Measurements from ENCODE around the gene MRPL2. TPM values are rescaled to one million over a fixed set of nuclear protein-coding genes. Genes with fewer than 3 reads are reported as not detected.

Gene MRPL2
- total RNA-seq, 1 experiment from 2014 or later = 123 TPM

- TF ChIP-seq YY1 (IDR thresholded peaks at IDR 0.05; ENCODE audit: extremely low read depth, insufficient replicate concordance, low read depth, low read length) = no peak
- TF ChIP-seq EGR1 (IDR thresholded peaks at IDR 0.05; ENCODE audit: low read depth) = no peak
- TF ChIP-seq CEBPB (IDR thresholded peaks at IDR 0.05; ENCODE audit: low read depth) = no peak
- no peak for TF ChIP-seq POLR2AphosphoS5 (IDR thresholded peaks at IDR 0.05; ENCODE audit: low read depth, low read length)
- TF ChIP-seq, protein P1, sequence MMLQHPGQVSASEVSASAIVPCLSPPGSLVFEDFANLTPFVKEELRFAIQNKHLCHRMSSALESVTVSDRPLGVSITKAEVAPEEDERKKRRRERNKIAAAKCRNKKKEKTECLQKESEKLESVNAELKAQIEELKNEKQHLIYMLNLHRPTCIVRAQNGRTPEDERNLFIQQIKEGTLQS (IDR thresholded peaks at IDR 0.05) = no peak
- TF ChIP-seq RAD21 (IDR thresholded peaks at IDR 0.05; ENCODE audit: low read depth) = no peak
- no peak for TF ChIP-seq FOSL1 (IDR thresholded peaks at IDR 0.05; ENCODE audit: low read depth)
- no peak for TF ChIP-seq ELF1 (IDR thresholded peaks at IDR 0.05; ENCODE audit: borderline replicate concordance, low read depth)
Measured at GRCh38 chr6:43095939-43096338, 36.7 kb upstream of the MRPL2 start (continued).

DNA sequence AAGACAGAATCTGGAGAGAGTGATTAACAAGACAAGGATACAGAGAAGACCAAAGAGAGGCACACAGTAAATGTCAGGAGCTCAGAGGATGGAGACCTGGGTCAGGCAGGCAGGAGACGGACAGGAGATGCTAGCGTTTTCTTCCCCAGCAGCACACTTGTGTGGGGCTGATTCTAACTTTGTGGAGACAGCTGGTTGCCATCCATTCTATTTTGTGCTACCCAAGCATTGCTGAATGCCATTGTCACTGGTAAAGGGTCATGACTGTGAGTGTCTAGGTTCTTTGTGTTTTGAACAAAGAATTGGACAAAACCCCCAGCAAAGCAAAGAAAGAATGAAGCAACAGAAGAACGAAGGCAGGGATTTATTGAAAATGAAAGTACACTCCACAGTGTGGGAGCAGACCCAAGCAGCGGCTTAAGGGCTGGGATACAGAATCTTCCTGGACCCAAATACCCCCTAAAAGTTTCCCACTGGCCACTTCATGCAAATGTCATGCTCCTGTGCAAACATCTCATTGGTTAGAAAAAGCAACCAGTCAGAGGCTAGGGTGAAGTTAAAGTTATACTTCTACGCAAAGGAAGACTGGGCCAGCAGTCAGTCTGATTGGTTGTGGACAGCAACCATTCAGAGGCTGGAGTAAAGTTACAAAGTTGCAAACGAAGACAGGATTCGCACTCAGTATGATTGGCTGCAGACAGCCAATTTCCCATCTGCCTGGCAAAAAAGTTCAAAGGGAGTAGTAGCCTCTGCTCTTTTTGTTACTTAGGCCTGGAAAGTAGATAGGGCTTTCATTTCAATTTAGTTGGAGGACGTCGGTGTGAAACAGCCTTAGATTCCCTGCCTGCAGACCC is 34.4 kb upstream of the MRPL2 start:
- peaks cover 79% of the 10 kb centered on the region for H3K79me2 ChIP-seq (ENCODE audit: insufficient read depth, low read length)
- BruUV-seq (replicated peaks) = no TSS peak
- no peaks in the 10 kb centered on the region for H3K9me3 ChIP-seq (ENCODE audit: control insufficient read depth in 1 of 2, insufficient read depth in 1 of 2, low read depth in 1 of 2, low read length in 2 of 2)
- ChIA-PET CTCF (no interaction called here), RAD21 (ENCODE audit: low non-redundant PET in 1 of 2, low total read pairs in 2 of 2, uncharacterized antibody in 2 of 2, unreplicated experiment in 2 of 2) (no interaction called here), POLR2A (no interaction called here)
- DNase-seq (ENCODE audit: low read depth, low spot score) (no peak), ATAC-seq (no peak)
- peaks cover 51 to 83% of the 10 kb centered on the region in 2 experiments for H3K4me1 ChIP-seq (ENCODE audit: control insufficient read depth in 1 of 2, insufficient read depth in 2 of 2, low read length in 2 of 2)
- intact Hi-C loops (cut with micrococcal nuclease) = no loop called here
- no peak overlapping the region for H3K27ac ChIP-seq (ENCODE audit: low read depth, low read length)
- H3K4me3 ChIP-seq (replicated peaks in 1 of 2; ENCODE audit: low read depth in 1 of 2, low read length in 2 of 2) = no peak overlapping the region
- no peak overlapping the region for H2AFZ ChIP-seq (ENCODE audit: low read depth, low read length, poor library complexity, severe bottlenecking)
- H3K36me3 ChIP-seq (ENCODE audit: control insufficient read depth in 1 of 2, insufficient read depth in 2 of 2, low read length in 2 of 2) = no peaks in the 10 kb centered on the region
- no peaks in the 10 kb centered on the region for H3K27me3 ChIP-seq (ENCODE audit: insufficient read depth, low read length)
- no peak overlapping the region for H3K9ac ChIP-seq (ENCODE audit: low read length)
- no peaks in the 10 kb centered on the region for H3K9me2 ChIP-seq (ENCODE audit: insufficient read depth)
- no peak overlapping the region for H3K4me2 ChIP-seq (ENCODE audit: low read length)
- TF ChIP-seq, protein P1 (IDR thresholded peaks at IDR 0.05) = no peak
- TF ChIP-seq, protein P2, sequence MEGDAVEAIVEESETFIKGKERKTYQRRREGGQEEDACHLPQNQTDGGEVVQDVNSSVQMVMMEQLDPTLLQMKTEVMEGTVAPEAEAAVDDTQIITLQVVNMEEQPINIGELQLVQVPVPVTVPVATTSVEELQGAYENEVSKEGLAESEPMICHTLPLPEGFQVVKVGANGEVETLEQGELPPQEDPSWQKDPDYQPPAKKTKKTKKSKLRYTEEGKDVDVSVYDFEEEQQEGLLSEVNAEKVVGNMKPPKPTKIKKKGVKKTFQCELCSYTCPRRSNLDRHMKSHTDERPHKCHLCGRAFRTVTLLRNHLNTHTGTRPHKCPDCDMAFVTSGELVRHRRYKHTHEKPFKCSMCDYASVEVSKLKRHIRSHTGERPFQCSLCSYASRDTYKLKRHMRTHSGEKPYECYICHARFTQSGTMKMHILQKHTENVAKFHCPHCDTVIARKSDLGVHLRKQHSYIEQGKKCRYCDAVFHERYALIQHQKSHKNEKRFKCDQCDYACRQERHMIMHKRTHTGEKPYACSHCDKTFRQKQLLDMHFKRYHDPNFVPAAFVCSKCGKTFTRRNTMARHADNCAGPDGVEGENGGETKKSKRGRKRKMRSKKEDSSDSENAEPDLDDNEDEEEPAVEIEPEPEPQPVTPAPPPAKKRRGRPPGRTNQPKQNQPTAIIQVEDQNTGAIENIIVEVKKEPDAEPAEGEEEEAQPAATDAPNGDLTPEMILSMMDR (IDR thresholded peaks at IDR 0.05 in 2 of 3, conservative IDR thresholded peaks at IDR 0.05 in 1 of 3; ENCODE audit: borderline replicate concordance in 1 of 3, insufficient read depth in 1 of 3, low read depth in 2 of 3, low read length in 2 of 3) = no peak
- no peak for TF ChIP-seq RAD21 (IDR thresholded peaks at IDR 0.05; ENCODE audit: low read depth)
- H4K20me1 ChIP-seq (ENCODE audit: insufficient read depth) = no peaks in the 10 kb centered on the region; the same call in 1 of the 2 replicates

Measured in HCT116 (cell line).